Measurements from ENCODE around the gene KLHL22. TPM values are rescaled to one million over a fixed set of nuclear protein-coding genes. Genes with fewer than 3 reads are reported as not detected.
A peak's percentile ranks its signal among the peaks of the same experiment; 100 is the strongest.

KLHL22 gene
- total and polyA plus RNA-seq, 2 of the 13 experiments (the other 11 are each of a cell fraction or from before 2014, with no cell fraction given) = 10.9 to 14.8 TPM

DNA sequence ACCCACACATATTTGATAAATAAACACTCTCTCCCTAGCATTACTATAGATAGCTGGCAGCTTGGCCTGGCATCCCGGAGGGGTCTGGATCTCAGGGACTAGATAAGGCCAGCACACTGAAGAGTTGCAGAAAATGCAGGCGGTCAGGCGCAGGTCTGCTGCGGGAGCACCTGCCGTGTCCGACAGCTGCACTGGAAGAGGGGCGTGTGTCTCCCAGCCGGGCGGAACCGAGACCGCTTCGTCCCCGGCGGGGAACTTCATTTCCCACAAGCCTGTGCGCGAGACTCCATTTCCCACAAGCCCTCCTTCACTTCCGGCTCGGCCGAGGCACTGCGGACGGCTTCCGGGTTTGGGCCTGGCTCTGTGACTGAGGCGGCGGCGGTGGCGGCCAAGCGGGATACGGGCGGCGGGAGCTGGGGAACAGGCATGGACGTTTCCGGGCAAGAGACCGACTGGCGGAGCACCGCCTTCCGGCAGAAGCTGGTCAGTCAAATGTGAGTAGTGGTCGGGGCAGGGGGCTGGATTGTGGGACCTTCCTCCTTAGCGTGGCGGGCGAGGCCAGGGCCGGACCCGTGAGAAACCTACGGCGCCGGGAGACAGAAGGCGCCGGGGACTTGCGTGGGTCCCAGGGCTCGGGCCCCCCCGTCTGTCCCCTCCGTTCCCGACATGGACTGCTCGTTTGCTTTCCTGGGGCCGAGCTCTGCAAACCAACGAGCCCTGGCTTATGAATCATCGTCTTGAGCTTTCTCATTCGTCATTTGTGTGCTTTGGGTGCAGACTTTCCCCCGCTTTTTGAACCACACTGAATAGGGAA is 11.9 kb upstream of the KLHL22 start, which contains the start of gene MED15 (continued):
- no peak for TF ChIP-seq ZNF329 (CRISPR knock-in tag; IDR thresholded peaks at IDR 0.05; ENCODE audit: low read depth)
- peak; percentile 86 for TF ChIP-seq ZNF317 (CRISPR knock-in tag; IDR thresholded peaks at IDR 0.05)
- TF ChIP-seq MEF2D (CRISPR knock-in tag; IDR thresholded peaks at IDR 0.05) = peak; percentile 90
- TF ChIP-seq GZF1 (CRISPR knock-in tag; IDR thresholded peaks at IDR 0.05) = peak; percentile 73; the same call in 1 of the 2 replicates
- TF ChIP-seq RXRA (CRISPR knock-in tag; IDR thresholded peaks at IDR 0.05) = peak; percentile 70; the same call in 1 of the 2 replicates
- peak; percentile 83 for TF ChIP-seq FOXK1 (CRISPR knock-in tag; IDR thresholded peaks at IDR 0.05; ENCODE audit: borderline replicate concordance, low read depth)
- TF ChIP-seq ZFP41 (CRISPR knock-in tag; IDR thresholded peaks at IDR 0.05; ENCODE audit: borderline replicate concordance) = peak; percentile 68; the same call in 1 of the 2 replicates
- TF ChIP-seq ZBTB37 (CRISPR knock-in tag; IDR thresholded peaks at IDR 0.05) = 0 out of 2 replicates have a peak, but pooled peaks have one; percentile 44
- 0 out of 2 replicates have a peak, but pooled peaks have one; percentile 80 for TF ChIP-seq ZNF275 (CRISPR knock-in tag; IDR thresholded peaks at IDR 0.05; ENCODE audit: borderline replicate concordance)
- TF ChIP-seq ZBTB43 (CRISPR knock-in tag; conservative IDR thresholded peaks at IDR 0.05) = 0 out of 2 replicates have a peak, but pooled peaks have one; percentile 29
- TF ChIP-seq ZSCAN22 (CRISPR knock-in tag; IDR thresholded peaks at IDR 0.05) = peak; percentile 35; the same call in 1 of the 2 replicates
- TF ChIP-seq ATF2 (CRISPR knock-in tag; IDR thresholded peaks at IDR 0.05) = peak; percentile 86
- peak; percentile 61; the same call in 1 of the 2 replicates for TF ChIP-seq HNRNPL (IDR thresholded peaks at IDR 0.05; ENCODE audit: low read depth, low read length)
- no peak for TF ChIP-seq SP1 (IDR thresholded peaks at IDR 0.05)
- TF ChIP-seq SP1 (CRISPR knock-in tag; IDR thresholded peaks at IDR 0.05) = peak; percentile 42; the same call in 1 of the 2 replicates
- TF ChIP-seq ZNF790 (CRISPR knock-in tag; IDR thresholded peaks at IDR 0.05; ENCODE audit: borderline replicate concordance) = peak; percentile 96; the same call in 1 of the 2 replicates
- TF ChIP-seq, protein P1, sequence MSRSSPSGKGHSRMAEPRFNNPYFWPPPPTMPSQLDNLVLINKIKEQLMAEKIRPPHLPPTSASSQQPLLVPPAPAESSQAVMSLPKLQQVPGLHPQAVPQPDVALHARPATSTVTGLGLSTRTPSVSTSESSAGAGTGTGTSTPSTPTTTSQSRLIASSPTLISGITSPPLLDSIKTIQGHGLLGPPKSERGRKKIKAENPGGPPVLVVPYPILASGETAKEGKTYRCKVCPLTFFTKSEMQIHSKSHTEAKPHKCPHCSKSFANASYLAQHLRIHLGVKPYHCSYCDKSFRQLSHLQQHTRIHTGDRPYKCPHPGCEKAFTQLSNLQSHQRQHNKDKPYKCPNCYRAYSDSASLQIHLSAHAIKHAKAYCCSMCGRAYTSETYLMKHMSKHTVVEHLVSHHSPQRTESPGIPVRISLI (CRISPR knock-in tag; IDR thresholded peaks at IDR 0.05; ENCODE audit: borderline replicate concordance) = peak; percentile 56; the same call in 1 of the 2 replicates

Measured in HepG2 (cell line).